A673 (cell line): ENCODE results near the gene CAPN2.

Source experiments
- EZH2 ChIP-seq: fragments of 200-600 bp; sonication (generic); IDR thresholded peaks from 2 replicates; pipeline ENCODE4 v1.6.1; 2017; ENCODE audit warnings: borderline replicate concordance, low read depth, mild to moderate bottlenecking, mixed read lengths, antibody characterized with exemption, low read length; ENCODE audit not compliant: poor library complexity, severe bottlenecking
- TF ChIP-seq, protein P1 (sequence below): fragments of 300-800, 200-600 bp; sonication (generic); conservative IDR thresholded peaks from 2 replicates; pipeline ENCODE4 v1.5.1; 2017; ENCODE audit warnings: low read depth, mild to moderate bottlenecking, antibody characterized with exemption, low read length, moderate library complexity, mixed read lengths

DNA sequence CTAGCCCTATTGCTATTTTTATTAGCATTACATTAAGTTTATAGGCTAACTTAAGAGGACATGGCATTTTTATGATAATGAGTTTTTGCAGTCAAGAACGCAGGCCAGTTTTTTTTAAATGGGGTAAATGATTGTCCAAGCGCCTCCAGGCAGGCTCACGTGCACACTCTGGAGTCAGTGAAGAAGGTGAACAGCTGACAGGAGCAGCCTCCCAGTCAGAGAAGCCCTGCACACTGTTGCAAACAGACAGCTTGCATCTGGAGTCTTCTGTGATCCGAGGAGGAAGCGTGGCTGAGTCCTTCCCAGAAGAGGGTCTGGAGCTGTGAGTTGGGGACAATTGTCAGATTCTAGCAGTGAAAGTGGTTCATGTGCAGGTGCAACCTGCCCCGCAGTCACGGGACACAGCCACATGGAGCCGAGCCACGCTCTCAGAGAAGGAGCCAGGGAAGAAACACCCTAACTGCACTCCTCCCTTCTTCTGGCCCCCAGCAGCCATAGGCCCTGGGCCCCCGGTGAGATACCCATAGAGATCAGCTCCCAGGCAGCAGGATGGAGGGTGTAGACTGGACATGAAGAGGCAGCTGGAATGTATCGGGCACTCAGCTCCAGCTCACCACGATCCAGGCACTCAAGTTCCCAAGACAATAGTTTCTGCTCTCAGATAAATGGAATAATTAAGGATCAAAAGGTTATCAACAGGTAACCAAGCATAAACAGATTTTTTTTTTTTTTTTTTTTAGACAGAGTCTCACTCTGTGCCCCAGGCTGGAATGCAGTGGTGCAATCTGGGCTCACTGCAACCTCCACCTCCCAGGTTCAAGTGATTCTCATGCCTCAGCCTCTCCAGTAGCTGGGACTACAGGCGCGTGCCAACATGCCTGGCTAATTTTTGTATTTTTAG lies 26.4 kb downstream of the CAPN2 start:
- TF ChIP-seq, protein P1, sequence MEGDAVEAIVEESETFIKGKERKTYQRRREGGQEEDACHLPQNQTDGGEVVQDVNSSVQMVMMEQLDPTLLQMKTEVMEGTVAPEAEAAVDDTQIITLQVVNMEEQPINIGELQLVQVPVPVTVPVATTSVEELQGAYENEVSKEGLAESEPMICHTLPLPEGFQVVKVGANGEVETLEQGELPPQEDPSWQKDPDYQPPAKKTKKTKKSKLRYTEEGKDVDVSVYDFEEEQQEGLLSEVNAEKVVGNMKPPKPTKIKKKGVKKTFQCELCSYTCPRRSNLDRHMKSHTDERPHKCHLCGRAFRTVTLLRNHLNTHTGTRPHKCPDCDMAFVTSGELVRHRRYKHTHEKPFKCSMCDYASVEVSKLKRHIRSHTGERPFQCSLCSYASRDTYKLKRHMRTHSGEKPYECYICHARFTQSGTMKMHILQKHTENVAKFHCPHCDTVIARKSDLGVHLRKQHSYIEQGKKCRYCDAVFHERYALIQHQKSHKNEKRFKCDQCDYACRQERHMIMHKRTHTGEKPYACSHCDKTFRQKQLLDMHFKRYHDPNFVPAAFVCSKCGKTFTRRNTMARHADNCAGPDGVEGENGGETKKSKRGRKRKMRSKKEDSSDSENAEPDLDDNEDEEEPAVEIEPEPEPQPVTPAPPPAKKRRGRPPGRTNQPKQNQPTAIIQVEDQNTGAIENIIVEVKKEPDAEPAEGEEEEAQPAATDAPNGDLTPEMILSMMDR, result no peak
- no peak for TF ChIP-seq EZH2
